Stimulated activated CD4-positive, alpha-beta T cell treated with anti-CD3 and anti-CD28 coated beads, TNF-alpha, amount 100 ng/mL, for 48 hours (primary cell): ENCODE results near the gene TNRC18.
"Not testable (repeated sequence)": the region's sequence is repeated elsewhere in the genome, so short reads cannot be mapped to it uniquely, and the experiment has no call there.

Experiments used
- DNase-seq, 3 donors: peaks; one replicate each; pipeline ENCODE4 v3.0.0-alpha.2; 2020; ENCODE audit warnings: low read depth in 3 of 3

The TNRC18 gene, protein sequence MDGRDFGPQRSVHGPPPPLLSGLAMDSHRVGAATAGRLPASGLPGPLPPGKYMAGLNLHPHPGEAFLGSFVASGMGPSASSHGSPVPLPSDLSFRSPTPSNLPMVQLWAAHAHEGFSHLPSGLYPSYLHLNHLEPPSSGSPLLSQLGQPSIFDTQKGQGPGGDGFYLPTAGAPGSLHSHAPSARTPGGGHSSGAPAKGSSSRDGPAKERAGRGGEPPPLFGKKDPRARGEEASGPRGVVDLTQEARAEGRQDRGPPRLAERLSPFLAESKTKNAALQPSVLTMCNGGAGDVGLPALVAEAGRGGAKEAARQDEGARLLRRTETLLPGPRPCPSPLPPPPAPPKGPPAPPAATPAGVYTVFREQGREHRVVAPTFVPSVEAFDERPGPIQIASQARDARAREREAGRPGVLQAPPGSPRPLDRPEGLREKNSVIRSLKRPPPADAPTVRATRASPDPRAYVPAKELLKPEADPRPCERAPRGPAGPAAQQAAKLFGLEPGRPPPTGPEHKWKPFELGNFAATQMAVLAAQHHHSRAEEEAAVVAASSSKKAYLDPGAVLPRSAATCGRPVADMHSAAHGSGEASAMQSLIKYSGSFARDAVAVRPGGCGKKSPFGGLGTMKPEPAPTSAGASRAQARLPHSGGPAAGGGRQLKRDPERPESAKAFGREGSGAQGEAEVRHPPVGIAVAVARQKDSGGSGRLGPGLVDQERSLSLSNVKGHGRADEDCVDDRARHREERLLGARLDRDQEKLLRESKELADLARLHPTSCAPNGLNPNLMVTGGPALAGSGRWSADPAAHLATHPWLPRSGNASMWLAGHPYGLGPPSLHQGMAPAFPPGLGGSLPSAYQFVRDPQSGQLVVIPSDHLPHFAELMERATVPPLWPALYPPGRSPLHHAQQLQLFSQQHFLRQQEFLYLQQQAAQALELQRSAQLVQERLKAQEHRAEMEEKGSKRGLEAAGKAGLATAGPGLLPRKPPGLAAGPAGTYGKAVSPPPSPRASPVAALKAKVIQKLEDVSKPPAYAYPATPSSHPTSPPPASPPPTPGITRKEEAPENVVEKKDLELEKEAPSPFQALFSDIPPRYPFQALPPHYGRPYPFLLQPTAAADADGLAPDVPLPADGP (N-terminal part only)

DNA sequence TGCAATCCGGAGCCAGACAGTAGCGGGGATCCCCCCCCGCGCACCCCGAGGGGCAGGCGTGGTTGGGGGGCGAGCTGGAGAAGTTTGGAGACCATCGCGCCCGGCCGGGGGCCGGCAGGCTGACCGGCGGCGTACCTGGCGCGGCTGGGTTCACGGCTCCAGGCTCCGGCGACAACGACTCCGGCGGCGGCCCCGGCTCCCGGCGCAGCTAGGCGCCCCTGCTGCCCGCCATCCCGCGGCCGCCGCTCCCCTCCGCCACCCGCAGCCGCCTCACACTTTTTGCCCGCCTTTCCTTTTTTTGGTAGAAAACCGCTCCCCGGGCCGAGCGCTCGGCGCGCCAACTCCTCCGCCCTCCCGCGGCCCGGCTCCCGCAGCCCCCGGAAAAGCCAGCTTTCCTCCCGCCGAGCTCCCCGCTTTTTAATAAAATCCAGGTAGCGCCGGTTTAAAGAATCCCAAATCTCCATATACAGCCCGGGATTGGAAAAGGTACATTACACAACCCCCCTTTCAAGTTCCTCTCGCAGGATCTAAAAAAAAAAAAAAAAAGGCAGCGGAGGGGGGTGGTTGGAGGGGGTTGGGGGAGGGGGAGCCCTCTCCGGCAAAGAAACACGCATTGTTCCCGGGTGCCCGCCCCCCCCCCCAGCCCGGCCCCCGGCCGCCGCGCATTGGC lies at the start of gene TNRC18:
TNRC18 (minus strand) TSS at position 529 of the 670 bp plus-strand sequence. CDS start 2,588 bp downstream, outside the sequence.
- no peak for DNase-seq

DNA sequence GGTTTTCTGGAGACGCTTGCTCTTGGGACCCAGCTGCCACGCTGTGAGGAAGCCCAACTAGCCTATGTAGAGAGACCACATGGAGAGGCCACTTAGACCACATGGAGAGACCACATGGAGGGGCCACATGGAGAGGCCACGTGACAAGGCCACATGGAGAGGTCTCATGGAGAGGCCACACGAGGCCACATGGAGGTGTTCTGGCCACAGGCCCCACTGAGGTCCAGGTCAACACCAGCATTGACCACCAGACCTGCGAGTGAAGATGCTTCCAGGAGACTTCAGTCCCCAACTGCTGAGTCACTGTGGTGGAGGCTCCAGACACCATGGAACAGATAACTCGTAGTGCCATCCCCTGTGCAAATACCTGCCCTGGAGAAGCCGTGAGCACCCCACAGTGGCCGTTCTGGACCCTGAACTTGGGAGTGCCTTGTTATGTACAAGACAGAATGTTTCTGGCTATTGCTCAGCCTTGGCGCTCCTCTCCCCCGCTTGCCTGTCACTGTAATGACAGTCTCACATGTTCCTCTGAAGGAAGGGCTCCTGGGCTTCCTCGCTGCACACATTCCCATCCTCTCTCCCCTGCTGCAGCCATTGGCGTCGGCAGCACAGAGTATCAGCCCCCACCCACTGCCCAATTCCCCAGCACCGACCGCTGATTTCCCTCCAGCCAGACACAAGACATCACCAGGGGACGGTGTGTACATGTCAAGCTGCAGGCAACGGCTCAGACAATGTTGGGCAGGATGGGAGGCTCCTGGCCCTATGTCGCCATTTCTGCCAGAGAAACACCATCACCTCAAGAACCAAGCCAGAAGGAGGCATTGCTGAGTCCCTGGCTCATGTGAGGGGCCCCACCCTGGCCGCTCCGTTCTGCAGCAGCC lies 49.0 kb upstream of the TNRC18 start:
- no peak for DNase-seq

DNA sequence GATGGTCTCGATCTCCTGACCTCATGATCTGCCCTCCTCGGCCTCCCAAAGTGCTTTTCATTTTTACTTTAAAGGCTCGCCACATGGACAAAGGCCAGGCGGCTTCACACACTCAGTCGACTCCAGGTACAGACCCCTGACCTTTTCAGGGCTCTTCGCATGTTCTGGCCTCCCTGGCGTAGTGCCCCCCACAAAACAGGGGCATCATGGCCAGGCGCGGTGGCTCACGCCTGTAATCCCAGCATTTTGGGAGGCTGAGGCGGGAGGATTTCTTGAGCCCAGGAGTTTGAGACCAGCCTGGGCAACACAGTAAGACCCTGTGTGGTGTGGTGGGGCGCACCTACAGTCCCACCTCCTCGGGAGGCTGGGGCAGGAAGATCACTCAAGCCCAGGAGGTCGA lies 48.0 kb upstream of the TNRC18 start:
- not testable (repeated sequence) for DNase-seq

DNA sequence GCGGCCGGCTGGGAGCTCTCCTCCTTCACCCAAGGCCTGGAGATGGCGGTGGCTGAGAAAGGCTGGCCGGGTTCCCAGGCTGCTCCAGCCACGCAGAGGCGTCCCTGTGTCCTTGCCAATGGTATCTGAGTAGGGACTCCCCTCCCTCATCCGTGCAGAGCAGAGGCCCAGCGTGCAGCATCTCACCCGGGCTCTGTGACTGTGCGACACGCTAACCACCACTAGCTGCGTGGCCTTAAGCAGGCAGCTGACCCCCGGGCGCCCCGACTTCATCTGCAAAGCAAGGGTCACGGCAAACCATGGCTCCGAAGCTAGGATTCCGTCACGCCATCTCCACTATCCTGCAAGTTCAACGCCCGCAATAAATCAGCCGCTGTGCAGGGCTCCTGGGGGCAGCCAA lies 47.2 kb upstream of the TNRC18 start:
- DNase-seq, result no peak

DNA sequence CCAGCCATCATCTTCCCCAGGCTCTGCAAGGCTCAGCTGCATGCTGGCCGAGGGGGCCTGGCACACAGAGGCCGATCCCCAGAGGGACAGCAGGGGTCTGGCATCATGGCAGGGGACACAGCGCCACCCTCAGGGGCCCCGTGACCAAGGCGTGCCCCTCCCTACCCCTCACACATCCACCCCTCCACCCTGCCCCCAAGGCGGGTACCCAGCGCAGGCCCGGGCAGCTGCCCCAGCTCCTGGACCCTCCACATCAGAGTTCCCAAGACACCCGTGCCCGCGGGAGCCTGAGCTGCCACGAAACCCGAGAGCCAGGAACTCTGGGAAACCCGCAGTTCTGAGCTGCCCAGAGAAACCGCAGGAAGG lies 46.5 kb upstream of the TNRC18 start:
- no peak for DNase-seq

DNA sequence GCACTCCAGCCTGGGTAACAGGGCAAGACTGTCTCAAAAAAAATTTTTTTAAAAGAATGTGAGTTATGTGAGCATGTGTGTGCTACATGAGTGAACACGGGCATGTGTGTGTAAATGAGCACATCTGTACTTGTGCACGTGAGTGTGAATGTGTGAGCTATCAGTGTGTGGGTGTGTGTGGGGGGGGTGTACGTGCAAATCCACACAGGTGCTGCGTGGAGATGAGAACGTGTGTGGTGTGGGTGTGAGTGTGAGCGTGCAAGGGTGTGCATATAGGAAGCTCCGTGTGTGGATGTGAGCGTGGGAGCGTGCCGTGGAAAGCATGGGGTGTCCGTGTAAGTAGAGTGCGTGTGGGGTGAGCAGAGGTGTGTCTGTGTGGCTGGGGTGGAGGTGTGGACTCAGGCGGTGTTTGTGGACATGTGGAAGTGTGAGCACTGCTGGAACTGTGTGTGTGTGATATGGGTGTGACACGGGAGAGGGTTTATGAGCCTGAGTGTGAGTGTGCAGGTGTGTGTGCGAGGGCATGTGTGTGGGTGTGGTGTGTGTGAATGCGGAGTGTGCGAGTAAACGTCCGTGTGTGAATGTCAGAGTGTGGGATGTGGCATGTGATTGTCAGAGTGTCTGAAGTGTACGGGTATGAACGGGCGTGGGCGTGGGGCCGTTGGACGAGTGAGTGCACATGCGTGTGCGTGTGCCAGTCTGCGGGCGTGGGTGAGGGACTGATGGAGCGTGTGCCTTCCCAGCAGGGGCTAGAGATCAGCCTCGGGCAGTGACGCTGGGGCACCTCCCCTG lies 45.9 kb upstream of the TNRC18 start:
- no peak for DNase-seq

DNA sequence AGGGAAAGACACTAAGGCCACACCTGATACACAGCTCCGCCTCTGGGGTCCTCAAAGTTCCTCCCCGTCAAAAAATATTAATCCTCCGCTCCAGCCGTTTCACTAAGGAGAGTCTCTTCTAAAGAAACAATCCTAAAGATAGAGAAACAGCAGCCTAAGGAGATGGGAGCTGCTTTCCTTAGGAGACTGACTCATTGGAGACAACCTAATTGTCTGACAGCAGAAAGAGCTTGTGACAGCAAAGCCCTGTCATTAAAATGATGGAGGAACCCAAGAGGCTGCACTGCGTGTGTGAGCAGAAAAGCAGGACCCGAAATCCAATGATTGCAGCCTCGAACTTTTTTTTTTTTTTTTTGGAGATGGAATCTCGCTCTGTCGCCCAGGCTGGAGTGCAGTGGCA lies 44.0 kb upstream of the TNRC18 start:
- DNase-seq, result no peak

DNA sequence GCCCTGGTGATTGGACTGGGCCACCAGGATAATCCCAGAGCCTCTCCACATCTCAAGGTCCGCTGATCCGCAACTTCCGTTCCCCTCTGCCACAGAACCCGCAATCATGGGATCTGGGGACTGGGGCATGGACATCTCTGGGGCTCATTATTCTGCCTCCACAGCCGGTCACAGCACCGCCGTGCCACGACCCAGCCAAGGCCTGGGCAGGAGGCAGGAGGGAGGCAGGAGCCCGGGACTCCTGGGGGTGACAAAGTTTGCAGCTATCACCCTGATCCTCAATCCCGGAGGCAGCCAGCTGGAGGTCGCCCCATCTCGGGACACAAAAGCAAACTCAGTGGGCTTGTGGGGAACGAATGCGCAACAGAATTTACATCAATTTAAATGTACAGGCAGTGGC lies 42.9 kb upstream of the TNRC18 start:
- no peak for DNase-seq

DNA sequence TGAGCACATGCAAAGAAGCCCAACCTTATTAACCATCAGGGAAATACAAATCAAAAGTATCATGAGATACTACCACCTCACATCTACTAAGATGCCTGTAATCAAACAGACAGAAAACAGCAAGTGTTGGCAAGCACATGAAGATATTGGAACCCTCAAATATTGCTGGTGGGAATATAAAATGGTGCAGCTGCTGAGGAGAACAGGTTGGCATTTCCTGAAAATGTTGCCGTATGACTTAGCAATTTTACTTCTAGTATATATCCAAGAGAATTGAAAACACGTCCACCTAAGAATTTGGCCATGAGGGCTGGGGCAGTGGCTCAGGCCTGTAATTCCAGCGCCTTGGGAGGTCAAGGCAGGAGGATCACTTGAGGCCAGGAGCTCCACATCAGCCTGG lies 39.4 kb upstream of the TNRC18 start:
- DNase-seq, result no peak

DNA sequence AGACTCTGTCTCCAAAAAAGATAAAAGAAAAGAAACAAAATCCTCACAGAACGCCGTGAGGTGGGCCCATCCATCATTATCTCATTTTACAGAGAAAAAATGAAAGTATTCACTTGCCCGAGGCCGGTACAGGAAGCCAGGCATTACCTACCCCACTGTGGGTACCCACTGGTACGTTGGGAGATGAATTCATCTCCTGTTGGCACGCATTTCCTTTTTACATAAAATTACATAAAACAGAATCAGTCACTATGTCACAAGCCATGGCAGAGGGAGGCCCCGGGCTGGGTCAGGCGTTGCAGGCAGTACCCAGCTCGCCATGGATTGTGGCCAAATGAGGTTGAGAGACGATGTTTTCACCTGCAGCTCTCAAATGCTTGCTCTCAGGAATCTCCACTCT lies 38.6 kb upstream of the TNRC18 start:
- no peak for DNase-seq

DNA sequence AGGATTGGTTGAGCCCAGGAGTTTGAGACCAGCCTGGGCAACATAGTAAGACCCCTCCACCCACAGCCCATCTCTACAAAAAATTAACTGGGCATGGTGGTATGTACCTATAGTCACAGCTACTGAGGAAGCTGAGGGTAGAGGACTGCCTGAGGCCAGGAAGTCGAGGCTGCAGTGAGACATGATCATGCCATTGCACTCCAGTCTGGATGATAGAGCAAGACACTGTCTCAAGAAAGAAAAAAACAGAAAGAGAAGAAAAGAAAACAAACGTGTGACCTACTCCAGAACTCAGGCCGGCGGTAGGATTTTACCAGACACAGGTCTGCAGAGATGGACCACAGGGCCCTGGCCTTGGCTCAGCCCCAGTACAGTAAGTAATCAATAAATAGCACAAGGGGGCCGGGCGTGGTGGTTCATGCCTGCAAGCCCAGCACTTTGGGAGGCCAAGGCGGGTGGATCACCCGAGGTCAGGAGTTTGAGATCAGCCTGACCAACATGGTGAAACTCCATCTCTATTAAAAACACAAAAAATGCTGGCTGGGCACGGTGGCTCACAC lies 35.4 kb upstream of the TNRC18 start:
- DNase-seq, result no peak

DNA sequence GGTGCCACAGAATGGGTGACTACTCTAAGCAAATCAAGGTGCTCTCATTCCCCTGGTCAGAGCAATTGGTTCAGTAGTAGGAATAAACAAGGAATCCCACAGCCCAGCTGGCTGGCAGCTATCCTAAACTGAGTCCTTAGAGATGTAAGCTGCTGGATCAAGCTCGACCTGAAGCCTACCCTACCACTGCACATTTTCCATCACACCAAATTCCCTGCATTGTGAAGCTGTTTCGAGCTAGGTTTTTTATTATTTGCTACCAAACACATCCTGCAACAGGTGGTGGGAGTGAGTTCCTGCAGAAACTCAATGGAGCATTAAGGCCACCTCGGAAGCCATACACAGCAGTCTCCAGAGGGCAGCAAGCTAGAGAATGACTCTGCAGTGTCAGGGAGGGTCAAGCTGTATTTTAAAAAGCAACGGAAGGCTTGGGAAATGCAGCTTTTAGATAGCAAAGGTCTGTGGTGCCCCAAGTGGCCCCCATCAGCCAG lies 33.7 kb upstream of the TNRC18 start:
- DNase-seq, result no peak

DNA sequence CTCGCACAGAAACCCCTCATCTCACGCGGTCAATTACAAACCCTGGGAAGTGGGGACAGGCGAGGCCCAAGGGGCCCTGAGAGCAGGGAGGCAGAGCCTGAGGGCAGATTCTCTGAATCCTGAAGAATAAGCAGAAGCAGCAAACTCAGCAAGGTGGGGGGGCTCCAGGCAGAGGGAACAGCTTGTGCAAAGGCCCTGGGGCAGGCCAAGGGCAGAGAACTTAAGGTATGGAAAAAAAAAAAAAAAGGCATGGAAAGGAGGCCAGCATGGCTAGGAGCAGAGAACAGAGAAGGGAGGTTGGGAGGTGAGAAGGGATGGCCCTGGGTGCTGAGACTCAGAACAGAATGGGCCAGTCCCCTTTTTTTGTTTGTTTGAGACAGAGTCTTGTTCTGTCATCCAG lies 32.8 kb upstream of the TNRC18 start:
- DNase-seq, result no peak

DNA sequence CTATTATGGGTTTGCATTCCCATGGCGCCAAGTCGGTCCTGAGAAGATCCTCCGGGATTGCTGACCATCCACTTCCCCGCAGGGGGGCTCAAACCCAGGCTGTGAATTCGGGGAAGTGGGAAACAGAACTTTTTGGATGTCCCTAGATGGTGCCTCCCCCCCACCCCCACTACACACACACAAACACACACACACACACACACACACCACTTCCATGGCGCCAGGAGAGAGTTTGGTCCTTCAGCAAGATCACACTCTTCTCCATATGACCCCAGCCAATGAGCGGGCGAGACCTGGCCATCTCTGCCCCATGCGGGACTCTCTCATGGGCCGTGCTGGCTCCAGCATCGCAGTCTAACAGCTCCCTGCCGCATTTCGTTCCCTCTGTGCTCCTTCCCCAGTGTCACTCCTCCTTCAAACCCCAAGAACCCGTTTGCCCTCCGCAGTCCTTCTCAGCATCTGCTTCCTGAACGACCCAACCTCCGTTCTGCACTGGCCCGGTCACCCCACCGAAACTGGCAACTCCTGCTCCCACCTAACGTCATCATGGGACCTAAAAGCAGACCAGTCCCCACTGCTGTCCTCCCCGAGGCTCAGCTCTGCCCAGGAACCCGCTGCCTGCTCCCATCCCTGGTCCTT lies 32.1 kb upstream of the TNRC18 start:
- no peak for DNase-seq

DNA sequence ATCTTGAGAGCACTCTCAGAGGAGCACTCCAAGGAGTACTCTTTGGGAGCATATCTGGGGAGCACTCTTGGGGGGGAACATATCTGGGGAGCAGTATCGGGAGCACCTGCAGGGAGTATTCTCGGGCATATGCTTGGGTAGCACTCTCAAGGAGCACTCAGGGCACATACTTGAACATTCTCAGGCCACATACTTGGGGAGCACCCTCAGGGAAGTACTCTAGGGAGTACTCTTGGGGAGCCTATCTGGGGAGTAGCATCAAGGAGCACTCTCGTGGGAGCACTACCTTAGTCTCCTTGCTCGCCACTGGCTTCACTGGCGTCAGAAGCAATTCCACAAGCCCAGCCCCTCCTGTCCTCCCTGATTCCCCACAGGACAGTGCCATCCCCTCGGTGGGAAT lies 31.5 kb upstream of the TNRC18 start:
- no peak for DNase-seq

DNA sequence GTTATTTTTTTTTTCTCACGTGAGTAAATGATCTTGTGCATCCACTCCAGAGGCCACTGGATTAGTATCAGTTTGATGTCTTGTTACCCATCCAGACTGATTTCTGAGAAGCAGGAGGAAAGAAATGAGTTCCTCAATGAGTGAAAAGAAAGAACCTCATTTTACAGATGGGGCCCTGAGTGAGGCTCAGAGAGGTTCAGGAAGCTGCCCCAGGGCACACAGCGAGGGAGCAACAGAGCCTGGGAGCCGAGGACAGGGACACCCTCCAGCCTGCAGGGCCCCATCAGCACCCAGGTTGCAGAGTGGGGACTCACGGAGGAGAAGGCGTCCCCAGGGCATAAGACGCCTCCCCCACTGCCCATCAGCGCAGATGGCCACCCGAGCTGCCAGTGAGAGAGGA lies 30.9 kb upstream of the TNRC18 start:
- no peak for DNase-seq

DNA sequence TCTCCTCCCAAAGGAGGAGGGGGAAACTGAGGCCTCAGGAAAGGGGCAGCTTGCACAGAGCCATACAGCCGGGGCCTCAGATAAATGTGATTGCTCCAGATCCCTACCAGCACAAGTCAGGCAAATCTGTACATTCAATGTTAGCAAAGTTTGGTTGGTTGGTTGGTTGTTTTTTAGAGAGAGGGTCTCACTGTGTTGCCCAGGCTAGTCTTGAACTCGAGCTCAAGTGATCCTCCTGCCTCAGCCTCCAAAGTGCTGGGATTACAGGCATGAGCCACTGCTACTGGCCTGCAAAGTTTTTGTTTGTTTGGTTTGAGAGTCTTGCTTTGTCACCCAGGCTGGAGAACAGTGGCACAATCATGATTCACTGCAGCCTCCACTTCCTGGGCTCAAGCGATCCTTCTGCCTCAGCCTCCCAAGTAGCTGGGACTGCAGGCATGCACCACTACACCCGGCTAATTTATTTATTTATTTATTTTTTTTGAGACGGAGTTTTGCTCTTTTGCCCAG lies 30.0 kb upstream of the TNRC18 start:
- no peak for DNase-seq

DNA sequence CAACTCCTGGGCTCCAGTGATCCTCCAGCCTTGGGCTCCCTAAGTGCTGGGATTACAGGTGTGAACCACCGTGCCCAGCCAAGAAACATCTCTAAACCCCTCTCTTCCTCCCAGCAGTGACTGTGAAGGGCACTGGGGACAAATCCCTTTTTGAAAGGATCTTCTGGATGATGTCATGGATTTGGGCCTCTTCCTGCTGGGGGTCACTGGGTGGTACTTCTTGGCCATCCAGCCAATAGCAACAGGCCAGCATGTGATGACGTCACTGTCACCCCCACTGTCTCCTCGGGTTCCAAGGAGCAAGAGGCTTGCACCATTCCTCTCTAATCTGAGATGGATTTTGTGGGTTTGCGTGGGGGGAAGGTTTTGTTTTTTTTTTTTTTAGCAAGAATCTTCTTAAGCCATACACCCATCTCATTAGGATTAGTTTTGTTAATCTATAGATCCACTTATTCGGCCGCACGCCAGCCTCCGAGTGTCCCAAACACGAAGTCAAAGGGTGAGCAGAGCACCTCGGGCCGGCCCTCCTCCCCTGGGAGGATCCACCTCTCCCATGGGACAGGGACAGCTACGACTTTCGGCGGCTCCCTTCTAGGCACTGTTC lies 29.4 kb upstream of the TNRC18 start:
- no peak for DNase-seq
